GM11168 (cell line): ENCODE measurements around the gene TEDDM1.
"Not testable (repeated sequence)": the region's sequence is repeated elsewhere in the genome, so short reads cannot be mapped to it uniquely, and the experiment has no call there.

Experiments
- in situ Hi-C: fragments of 300-500 bp; cut with MboI; formaldehyde crosslinking; loops from one replicate; pipeline ENCODE4 v1.12.0; 2022; ENCODE audit warnings: low sequenced_read_pairs; ENCODE audit not compliant: unreplicated experiment

Gene TEDDM1

DNA sequence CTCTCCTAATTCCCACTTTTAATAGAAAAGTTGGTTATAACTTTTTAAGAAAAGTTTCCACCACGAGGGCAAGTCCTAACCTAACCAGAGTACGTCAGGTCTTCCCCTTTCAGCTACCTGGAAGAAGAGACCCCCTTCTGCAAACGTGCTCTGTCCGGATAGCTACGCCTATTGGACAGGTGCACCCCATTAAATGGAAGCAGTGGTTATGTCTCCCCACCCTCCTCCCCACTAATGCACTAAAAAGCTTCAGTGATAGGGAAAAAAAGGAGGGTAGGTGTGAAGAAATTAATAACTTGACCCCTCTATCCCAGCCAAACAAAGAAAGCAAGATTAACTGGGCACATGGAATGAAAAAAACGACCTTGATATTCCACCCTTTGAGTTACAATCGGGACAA, 16.5 kb downstream of the TEDDM1 start:
- in situ Hi-C loops, result no loop called here

DNA sequence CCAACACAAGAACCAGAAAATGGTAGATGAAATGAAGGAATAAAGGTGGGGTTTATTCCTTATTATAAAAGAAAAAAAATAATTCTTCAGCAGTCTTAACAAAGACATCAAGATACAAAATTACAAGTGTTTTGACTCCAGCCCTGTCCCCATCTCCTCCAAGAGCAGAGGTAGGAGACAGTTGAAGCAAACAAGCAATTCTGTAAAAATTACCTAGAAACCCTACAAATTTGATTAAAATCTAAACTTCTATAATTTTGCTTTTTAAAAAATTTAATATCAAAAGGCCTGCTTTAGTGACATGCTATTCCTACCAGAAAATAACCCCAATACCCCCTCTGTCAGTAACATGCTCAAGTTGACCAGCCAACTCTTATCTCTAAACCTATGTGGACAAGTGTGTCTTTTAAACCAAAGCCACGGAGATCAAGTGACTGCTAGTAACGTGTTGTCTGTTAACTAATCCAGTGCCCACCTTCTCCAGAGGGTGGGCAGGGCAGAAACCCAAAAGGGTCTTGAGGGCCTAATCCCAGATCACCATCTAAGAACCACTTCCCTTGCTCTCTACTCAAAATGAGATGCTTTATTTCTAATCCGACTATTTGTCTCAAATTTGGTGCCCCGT, 17.3 kb downstream of the TEDDM1 start:
- in situ Hi-C loops, result no loop called here

GRCh38 chr1:182381962-182382819, 18.3 kb downstream of the TEDDM1 start:
- in situ Hi-C loops, result no loop called here

DNA sequence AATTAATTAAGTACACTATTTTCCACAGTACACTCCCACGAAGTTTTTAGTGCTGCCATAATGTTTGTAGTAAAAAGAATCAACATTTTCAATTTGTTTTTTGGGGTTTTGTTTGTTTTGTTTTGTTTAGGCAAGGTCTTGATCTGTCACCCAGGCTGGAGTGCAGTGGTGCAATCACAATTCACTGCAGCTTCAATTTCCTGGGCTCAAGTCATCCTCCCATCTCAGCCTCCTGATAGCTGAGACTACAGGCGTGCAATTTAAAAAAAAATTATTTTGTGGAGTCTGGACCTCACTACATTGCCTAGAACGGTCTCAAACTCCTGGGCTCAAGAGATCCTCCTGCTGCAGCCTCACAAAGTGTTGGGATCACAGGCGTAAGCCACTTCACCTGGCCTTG, 20.3 kb downstream of the TEDDM1 start:
- in situ Hi-C loops, result no loop called here

DNA sequence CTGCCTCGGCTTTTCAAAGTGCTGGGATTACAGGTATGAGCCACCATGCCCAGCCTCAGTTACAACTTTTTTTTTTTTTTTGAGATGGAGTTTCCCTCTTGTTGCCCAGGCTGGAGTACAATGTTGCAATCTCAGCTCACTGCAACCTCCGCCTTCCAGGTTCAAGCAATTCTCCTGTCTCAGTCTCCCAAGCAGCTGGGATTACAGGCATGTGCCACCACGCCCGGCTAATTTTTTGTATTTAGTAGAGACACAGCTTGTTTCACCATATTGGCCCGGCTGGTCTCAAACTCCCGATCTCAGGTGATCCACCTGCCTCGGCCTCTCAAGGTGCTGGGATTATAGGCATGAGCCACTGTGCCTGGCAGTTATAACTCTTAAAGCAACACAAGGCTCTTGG, 20.7 kb downstream of the TEDDM1 start:
- in situ Hi-C loops, result not testable (repeated sequence)

GRCh38 chr1:182376936-182377574, 23.4 kb downstream of the TEDDM1 start:
- in situ Hi-C loops, result no loop called here

- in situ Hi-C loops, result no loop called here
These were observed 26.2 kb downstream of the TEDDM1 start for GRCh38 chr1:182374101-182374834.

DNA sequence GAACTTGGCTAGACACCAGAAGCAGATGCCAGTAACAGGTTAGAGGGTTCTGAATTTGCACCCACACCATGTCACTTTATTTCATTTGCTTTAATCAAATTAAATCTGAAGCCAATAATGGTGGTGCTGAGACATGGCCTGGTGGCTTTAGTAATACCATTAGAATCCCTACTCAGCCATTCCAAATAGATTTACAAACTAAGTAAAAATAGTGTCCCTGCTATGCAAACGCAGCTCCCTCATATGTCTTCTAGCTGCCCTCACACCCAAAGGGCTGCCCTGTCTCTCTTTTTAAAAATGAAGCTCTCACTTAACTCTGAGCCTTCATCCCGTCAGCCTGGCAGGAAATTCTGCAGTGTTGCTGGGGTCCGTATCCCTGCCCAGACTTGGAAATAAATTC, 29.9 kb downstream of the TEDDM1 start:
- in situ Hi-C loops, result no loop called here

DNA sequence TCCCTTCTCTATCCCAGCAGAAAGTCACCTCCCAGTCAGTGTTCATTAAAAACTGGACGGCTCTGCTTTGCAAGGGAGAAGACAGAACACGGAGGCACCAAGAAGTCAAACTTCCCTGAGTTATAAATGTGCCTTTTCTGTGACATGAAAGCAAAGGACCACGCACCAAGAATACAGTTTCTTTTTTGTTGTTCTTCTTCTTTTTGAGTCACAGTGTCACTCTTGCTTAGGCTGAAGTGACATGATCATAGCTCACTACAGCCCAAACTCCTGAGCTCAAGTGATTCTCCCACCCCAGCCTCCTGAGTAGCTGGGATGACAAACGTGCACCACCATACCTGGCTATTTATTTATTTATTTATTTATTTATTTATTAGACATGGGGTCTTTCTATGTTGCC, 31.6 kb downstream of the TEDDM1 start:
- in situ Hi-C loops, result no loop called here

DNA sequence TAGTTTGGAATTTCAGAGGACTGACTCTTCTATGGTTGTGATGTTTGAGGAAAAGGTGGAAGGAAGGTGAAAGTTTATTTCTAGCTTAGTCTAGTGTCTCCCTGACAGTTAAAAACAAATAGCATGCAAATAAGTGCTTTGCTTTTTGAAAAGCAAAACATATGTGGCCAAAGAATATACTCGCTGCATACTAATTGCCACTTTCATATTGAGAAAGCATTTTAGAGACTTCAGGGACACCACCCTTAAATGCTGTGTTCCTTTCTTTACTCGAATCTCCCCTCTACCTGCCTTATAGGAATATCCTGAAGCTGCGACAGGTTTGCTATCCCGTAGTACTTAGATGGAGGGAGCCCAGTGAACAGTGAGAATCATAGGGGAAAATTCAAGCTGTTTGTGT, 32.1 kb downstream of the TEDDM1 start:
- in situ Hi-C loops, result no loop called here

GRCh38 chr1:182367926-182368325, 32.5 kb downstream of the TEDDM1 start:
- in situ Hi-C loops, result no loop called here

GRCh38 chr1:182366596-182366995, 33.9 kb downstream of the TEDDM1 start:
- in situ Hi-C loops, result no loop called here

DNA sequence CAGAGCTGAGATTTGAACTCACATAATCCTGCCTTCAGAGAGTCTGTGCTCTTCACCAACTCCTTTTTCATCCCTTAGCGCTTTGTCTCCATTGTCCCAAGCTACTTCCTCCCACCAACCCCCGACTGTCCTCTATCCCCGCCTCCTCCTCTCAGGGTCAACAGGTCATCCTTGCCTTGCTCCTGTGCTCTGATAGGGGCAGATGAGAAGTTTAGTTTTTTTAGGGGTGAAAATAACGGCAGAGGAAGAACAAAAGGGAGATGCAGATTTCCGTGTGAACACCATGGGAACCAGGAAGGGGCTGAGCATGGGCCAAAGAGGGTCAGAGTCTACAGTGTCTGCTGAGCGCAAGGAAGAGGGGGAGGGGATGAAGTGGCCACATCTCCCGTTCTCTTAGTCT, 40.8 kb downstream of the TEDDM1 start:
- in situ Hi-C loops, result no loop called here

DNA sequence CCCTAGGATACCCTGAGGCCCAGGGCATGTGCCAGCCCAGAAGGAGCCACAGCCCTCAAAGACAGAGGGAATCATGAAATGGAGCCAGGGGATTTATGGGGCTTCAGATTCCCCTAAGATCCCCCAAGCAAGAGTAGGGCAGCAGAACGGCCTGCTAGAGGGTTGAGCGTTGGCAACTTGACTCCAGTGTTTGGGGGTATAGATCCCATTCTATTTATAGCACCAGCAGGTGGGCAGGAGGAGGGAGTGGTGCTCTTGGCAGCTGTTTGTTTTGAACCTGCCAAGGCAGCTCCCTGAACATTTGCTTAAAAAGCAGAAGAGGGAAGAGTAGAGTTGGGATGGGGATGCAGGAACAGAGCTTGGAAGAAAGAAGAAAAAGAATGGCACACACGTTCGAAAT, 42.6 kb downstream of the TEDDM1 start:
- in situ Hi-C loops, result no loop called here

DNA sequence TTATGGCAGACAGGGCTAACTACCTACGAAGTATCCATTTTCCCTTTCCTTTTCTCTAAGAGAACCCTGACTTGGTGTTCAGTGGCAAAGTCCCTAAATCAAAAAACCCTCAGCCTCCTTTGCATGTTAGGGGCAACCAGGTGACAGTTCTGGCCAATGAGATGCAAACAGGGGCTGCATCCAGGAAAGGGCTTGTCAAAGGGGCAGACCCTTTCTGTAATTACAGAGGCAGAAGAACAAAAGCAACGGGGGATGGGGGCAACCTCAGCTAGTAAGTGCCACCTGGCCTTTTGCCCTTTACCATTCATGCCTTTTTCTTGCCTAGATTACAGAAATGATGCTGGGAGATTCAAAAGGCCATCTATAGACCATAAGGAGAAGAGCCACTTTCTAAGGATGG, 43.3 kb downstream of the TEDDM1 start:
- in situ Hi-C loops, result no loop called here

- in situ Hi-C loops, result no loop called here
These were observed 44.8 kb downstream of the TEDDM1 start for GRCh38 chr1:182355723-182356098.

DNA sequence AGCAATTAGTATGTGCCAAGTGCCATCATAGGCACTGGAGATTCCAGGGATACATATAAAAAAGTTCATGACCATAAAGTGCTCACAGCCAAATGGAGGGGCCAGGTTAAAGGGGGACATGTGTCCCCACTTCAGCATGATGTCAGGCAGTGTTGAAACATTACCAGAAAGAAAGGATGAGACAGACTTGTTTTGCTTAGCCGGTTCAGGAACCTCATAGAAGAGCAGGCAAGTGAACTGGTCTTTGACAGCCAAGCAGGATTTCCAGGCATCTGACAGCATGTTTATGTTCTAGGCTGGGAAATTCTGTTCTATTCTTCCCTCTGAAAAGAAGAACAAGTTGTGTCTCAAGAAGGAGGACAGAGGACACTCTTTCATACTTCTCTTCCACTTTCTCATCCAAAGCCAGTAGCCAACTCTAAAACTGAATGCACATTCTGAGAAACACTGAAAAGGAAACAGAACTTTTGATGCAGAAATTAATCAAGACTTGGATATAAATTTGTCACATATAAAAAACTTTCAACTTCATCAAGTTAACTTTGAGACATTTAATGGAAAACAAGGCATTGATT, 48.6 kb downstream of the TEDDM1 start:
- in situ Hi-C loops, result no loop called here

- in situ Hi-C loops, result no loop called here
These were observed 49.6 kb downstream of the TEDDM1 start for GRCh38 chr1:182350839-182351238.

- in situ Hi-C loops, result no loop called here
These were observed 51.3 kb downstream of the TEDDM1 start for GRCh38 chr1:182348961-182349747.
